GM19099 (cell line): ENCODE results near the gene C1S.

Experiments used
- POLR2A ChIP-seq: IDR thresholded peaks from 3 replicates; pipeline ENCODE4 v1.6.1; 2011; ENCODE audit warnings: low read depth; ENCODE audit not compliant: insufficient read length; ENCODE audit errors: extremely low read depth

Gene C1S

DNA sequence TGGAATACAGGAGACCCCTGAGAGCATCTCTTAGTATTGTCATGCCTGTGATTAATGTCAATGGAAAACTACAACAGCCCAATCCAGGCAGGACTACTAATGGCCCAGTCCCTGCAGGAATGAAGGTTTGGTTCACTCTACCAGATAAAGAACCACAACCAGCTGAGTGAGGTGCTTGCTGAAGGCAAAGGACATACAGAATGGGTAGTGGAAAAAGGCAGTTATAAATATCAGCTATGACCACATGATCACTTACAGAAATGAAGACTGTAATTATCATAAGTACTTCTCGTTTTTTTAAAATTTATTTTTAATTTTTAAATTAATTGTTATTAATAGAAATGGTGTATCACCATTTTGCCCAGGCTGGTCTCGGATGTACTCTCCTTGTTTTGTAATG, 25.1 kb upstream of the C1S start:
- no peak for TF ChIP-seq POLR2A

DNA sequence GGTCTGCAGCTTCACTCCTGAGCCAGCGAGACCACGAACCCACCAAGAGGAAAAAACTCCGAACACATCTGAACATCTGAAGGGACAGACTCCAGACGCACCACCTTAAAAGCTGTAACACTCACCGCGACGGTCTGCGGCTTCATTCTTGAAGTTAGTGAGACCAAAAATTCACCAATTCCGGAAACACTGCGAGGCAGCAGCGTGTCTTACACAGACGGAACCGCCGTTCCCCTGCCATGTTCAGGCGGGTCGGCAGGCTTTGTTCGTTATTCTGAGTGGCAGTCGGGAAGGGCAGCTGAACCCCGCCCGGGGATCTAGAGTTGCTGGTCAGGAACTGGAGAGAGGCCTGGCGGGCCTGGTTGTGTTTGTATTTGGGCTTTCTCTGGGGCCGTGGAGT, 21.9 kb upstream of the C1S start:
- no peak for TF ChIP-seq POLR2A

DNA sequence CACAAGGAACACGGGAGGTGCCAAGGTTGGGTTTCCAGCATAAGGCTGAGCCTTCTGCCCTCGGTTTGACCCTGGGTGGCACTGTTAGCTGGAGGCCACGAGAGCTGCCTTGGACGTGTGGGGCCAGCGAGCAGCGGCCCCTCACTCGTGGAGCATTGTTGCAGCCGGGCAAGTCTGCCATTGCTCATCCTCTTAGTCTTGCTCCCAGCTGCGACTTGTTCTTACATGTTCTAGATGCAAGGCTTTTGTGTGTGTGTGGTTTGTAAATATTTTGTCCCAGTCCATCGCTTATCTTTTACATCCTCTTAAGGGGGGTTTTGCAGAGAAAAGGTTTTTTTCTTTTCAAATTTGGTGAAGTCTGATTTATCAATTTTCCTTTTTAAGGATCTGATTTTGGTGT, 21.1 kb upstream of the C1S start:
- no peak for TF ChIP-seq POLR2A

DNA sequence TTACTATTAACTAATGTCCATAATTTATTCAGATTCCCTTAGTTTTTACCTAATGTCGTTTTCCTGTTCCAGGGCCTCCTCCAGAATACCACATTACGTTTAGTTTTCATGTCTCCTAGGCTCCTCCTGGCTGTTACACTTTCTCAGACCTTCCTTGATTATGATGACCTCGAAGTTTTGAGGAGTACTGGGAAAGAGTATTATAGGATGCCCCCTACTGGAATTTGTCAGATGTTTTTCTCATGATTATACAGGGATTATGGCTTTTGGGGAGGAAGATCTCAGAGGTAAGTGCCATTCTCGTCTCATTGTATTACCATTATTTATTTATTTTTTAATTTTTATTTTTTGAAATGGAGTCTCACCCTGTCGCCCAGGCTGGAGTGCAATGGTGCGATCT, 17.7 kb upstream of the C1S start:
- no peak for TF ChIP-seq POLR2A

DNA sequence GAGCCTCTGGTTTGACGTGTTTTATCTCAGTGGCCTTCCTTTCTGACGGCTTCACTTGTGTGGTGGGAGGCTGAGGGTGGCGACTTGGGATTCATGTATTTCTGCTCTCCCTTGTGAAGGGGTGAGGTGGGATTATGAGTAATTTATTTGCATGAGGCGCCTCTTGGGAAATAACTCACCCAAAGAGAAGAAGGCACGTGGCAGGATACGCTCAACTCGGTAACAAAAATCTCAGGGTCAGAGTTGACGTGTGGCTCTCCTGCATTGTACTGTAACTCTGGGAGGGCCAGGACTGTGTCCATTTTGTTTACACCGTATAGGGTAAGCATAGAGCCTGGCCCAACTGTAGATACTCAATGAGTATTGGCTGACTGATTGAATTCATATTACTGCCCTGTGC, 14.6 kb upstream of the C1S start:
- no peak for TF ChIP-seq POLR2A

DNA sequence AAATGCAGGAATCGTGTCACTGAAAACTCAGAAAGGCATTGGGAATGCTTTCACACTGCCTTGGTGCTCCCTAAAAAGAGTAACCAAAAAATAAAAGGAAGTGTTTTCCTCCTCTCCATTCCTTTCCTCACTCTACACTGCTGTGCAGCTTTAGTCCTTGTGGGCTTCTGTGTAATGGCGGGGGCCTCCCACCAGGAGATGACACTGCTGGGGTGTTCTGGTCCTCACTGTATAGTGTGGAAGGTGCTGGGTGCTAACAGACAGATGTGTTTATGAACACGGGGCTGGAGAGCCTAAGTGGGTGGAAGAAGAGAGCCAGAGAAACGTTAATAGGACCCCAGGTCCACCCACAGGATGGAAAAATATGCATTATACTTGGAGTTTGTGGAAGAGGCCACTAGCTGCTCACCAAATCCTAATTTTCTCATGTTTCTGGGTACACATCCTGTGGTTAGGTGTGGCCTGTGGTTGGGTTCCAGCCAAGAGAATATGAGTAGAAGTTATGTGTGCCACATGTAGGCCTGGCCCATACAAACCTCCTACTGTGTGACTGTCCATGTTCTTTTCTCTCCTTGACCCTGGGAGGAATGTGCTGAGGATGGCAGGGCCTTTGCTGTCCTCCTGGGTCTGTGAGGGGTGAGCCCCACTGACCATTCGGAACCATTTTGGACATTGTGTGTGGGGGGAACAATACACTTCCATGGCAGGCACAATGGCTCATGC, 14.0 kb upstream of the C1S start:
- TF ChIP-seq POLR2A: no peak

DNA sequence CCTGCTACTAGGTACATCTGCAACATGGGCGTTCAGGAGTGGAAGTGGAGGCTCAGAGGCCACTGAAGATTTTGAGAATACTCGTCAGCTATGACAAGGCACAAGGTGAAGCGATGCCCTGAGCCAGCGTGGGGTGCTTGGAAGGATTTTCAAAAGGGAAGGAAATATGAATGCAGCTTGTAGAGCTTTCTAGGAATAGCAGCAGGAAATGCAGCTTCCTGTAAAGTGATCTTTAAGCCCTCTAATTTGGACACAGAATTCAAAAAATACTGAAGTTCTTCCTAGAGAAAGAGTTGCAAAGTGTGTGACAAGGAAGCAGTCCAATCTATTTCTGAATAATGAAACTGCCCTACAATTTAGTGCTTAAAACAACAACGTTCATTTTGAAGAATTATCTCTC, 13.2 kb upstream of the C1S start:
- no peak for TF ChIP-seq POLR2A

DNA sequence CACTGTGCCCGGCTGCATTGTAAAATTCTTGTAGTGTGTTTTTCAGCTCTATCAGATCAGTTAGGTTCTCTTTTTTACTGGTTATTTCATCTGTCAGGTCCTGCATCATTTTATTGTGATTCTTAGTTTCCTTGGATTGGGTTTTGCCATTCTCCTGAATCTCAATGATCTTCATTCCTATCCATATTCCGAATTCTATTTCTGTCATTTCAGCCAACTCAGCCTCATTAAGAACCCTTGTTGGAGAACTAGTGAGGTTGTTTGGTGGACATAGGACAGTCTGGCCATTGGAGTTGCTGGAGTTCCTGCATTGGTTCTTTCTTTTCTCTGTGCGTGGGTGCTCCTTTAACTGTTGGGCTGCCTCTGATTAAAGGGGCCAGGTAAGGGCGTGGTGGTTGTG, 5.6 kb upstream of the C1S start:
- no peak for TF ChIP-seq POLR2A

DNA sequence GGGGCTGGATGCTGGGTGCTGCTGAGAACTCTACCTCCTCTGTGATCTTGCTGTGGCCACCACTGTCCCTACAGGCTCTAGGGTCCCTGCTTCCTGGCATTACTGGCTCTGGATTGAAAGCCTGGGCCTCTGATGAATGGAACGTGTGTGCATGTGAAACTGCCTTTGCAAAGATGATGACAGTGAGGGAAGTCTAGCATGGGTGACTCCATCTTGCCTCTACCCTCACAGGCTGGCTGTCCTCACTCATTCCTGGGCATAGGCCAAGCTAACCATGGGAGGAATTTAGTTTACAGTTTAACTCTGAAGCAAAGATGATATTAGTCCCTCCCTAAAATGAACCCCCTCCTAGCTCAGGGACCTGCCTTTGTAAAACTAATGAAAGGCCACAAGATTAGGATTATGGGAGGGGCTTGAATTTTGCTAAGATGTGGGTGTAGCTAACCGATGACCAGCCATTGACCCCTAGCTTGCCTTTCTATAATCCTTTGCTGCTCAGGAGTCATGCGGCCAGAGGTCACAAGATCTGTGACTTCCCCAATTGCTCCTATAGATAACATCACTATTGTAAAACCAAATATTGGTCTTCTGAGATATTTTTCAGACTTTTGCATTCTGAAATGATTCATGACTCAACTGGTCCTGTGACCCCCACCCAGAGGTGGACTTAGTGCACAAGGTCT, 2.2 kb upstream of the C1S start:
- TF ChIP-seq POLR2A: no peak

DNA sequence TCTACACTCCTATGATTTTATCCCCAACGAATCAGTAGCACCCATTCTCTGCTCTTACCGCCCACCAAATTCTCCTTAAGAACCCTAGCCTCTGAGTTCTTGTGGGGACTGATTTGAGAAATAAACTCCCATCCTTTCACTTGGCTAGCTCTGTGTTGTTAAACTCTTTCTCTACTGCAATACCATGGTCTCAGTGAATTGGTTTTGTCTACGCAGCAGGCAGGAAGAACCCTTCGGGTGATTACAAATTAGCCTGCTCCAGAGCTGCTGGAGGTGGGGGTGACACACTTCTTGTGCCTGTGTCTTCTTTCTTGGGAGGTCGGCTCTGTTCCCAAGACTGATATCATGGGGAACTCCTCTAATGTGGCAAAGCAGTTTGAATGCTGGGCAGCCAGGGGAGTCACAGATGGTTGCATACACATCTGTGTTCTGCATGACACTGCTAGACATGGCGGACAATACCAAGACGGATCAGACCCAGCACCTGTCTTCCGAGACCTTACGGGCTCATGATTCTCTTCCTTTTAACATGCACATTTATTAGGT, 1.6 kb upstream of the C1S start:
- no peak for TF ChIP-seq POLR2A

DNA sequence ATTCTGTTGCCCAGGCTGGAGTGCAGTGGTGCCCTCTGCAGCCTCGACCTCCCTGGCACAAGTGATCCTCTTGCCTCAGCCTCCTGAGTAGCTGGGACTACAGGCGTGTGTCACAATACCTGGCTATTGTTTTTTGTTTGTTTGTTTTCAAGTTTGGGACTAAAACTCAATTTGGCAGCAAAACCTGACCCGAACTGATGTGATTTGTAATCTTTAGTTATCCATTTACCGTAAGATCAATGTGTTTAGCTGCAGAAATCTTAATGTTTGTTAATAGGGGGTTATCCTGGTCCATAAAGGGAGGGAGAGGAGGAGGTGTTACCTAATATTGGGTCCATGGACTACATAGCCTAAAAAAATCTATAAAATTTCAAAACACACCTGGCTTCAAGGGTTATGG, 738 bp upstream of the C1S start:
- TF ChIP-seq POLR2A: no peak

DNA sequence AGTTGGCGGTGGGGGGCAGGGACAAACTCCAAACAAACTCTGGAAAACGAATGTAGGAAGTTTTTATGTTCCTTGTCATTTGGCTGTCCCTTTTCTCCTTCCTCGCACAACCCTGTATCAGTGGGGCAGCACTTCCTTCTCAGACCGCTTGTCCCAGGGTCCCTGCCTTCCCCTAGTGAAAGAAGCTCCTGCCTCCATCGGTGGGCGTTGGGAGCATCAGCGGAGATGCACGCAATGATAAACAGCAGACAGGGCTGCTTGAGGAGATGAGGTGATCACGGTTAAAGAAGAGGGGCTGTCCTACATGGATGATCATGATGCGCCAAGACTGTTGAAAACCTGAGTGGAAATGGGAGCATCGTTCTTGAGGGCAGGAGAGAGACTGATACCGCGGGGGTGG, 620 bp downstream of the C1S start:
- TF ChIP-seq POLR2A: no peak

DNA sequence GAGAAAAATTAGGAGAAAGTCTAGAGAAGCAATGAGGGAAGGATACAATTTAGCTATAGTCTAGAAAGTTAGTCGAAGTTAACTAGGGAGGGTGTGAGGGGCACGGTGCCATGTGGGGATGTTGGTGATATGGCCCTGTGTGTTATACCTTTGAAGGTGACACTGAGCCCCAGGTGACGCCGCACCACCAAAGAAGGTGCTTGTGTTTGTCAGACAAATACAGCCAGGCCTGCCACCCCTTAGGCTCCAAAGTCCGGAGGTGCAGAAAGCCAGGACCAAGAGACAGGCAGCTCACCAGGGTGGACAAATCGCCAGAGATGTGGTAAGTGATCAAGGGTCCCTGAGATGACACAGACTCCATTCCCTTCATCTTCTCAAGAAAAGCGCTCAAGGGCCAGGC, 1.1 kb downstream of the C1S start:
- no peak for TF ChIP-seq POLR2A

DNA sequence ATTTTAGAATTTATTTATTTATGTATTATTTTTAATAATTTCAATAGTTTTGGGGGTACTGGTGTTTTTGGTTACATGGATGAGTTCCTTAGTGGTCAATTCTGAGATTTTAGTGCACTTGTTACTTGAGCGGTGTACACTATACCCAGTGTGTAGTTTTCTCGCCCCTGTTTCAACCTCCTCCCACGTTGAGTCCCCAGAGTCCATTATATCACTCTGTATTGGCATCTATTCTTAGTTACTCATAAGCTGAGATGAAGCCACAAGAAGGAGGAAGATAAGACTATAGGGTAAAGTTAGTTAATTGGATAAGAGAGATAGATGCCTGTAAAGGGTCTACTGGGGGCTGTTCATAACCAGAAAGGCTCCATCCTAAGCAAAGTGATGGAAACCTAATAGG, 4.0 kb downstream of the C1S start:
- no peak for TF ChIP-seq POLR2A

DNA sequence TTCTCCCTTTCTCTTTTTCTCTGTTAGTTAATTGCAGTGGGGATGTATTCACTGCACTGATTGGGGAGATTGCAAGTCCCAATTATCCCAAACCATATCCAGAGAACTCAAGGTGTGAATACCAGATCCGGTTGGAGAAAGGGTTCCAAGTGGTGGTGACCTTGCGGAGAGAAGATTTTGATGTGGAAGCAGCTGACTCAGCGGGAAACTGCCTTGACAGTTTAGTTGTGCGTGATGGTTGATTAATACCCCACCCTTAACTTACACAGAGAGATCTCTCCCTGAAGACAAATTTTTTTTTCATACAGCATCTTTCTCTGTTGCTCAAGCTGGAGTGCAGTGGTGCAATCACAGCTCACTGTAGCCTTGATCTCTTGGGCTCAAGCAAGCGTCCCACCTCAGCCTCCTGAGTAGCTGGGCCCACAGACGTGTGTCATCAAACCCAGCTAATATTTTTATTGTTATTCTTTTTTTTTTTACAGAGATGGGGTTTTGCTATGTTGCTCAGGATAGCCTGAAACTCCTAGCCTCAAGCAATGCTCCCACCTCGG, 4.6 kb downstream of the C1S start:
- TF ChIP-seq POLR2A: no peak

DNA sequence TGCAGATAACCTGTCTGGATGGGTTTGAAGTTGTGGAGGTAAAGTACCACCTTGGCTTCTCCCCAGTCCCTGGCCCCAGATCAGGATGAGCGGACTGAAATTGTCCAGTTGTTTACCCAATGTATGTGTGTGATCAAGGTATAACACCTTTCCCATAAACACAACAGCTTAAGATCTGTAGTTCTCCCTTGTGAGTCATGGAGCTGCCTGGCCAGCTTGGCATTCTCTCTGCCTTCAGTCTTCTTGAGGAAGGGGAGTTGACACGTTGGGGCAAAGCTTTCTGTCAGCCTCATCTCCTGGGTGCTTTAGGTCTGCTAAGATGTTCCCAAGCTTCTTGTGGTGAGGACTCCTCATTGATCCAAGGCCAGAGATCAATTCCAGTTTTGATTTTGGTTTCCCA, 6.1 kb downstream of the C1S start:
- TF ChIP-seq POLR2A: no peak
